Coronary artery (tissue), 2 donors: Measurements from ENCODE around the gene CENPN.

Source experiments
- DNase-seq: peaks from one replicate; pipeline ENCODE4 v3.0.0-alpha.2; 2017; ENCODE audit warnings: low spot score
- H3K27ac ChIP-seq, 2 donors: fragments of 200-600 bp; sonication (generic); one replicate each; pipeline ENCODE4 v1.5.1; 2016 to 2019
- H3K4me3 ChIP-seq: fragments of 200-600 bp; sonication (generic); 2 replicates; pipeline ENCODE4 v1.5.1; 2016; ENCODE audit warnings: mild to moderate bottlenecking, moderate library complexity
- TF ChIP-seq, protein P1 (sequence below): fragments of 200-600 bp; sonication (generic); IDR thresholded peaks from one replicate; pipeline ENCODE4 v1.5.1; 2019; ENCODE audit warnings: antibody characterized with exemption

CENPN gene

DNA sequence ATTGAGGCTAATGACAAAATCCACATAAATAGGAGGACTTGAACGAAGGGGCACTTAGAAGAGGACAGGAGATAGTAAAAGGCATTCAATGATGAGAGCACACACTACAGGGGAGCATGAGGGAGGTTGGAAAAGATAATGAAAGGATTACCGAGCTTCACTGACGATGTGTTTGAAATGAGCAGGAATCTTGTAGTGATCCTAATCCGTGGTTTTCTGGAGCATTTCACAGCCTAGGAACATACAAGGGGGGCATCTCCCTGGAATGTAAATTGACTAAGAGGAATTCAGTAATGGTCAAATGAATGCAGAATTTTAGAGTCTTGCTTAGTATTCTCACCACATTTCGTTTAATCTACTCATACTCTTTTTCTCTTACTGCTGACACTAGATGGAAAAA, 33.8 kb downstream of the CENPN start:
- Histone ChIP-seq H3K4me3 (no peak overlapping the region), H3K27ac (no peak overlapping the region)
- no peak for DNase-seq
- TF ChIP-seq, protein P1, sequence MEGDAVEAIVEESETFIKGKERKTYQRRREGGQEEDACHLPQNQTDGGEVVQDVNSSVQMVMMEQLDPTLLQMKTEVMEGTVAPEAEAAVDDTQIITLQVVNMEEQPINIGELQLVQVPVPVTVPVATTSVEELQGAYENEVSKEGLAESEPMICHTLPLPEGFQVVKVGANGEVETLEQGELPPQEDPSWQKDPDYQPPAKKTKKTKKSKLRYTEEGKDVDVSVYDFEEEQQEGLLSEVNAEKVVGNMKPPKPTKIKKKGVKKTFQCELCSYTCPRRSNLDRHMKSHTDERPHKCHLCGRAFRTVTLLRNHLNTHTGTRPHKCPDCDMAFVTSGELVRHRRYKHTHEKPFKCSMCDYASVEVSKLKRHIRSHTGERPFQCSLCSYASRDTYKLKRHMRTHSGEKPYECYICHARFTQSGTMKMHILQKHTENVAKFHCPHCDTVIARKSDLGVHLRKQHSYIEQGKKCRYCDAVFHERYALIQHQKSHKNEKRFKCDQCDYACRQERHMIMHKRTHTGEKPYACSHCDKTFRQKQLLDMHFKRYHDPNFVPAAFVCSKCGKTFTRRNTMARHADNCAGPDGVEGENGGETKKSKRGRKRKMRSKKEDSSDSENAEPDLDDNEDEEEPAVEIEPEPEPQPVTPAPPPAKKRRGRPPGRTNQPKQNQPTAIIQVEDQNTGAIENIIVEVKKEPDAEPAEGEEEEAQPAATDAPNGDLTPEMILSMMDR = no peak

DNA sequence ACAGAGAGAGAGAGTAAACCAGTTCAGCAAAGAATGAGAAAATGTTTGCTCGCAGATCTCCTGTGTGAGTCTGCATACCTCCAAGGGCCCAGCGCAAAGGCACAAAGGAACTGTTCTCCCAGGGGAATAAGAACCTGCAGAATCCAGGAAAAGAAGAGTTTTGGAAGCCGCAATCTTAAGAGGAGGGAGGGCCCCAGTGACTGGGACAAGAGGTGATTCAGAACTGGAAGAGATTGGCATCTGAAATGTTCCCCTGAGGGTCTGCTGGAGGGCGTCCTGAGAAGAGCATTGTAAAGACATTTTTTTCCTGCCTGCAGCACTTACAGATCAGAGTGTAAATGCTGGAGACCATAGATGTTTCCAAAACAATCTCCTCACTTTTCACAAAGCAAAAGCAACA, 34.7 kb downstream of the CENPN start:
- Histone ChIP-seq H3K27ac (no peak overlapping the region), H3K4me3 (no peak overlapping the region)
- DNase-seq = no peak
- TF ChIP-seq, protein P1 = no peak

DNA sequence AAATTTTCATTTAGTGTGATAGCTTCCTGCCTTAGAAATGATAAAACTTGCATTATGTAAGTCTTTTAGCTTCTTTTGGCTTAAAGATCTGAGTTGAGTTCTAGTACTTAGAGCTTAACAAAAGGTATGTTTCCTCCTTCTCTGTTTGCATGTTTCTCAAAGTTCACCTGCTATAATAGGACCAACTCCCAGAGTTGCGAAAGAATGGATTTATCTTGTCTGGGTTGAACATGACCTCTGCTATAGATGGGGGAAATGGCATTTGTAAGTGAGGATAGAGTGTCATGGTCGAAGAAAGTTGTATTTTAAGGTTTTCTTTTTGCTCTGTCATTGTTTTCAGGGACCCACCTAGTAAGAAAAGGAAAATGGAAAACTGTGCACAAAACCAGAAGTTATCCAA, 35.8 kb downstream of the CENPN start:
- no peak for DNase-seq
- TF ChIP-seq, protein P1 = no peak
- H3K27ac ChIP-seq = no peak overlapping the region
- H3K4me3 ChIP-seq = no peak overlapping the region

DNA sequence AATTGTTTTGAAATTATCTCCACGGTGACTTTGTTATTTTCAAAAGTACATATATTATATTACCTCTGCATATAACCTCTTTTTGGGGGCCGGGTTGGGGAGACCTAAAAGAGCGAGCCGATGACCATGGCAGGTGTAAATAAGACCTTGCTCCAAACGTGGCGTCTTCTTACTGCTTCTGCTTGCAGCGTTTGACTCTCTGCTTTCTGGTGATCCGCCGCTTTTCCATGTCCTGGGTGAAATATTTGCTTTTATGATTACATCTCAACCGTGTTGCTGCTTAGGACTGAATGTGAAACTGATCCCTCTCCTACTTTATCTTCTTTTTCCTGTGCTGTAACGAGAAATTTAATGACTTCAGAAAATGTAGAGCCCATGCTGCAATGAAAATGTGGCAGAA, 46.7 kb downstream of the CENPN start:
- TF ChIP-seq, protein P1 = no peak
- no peak overlapping the region for H3K27ac ChIP-seq
- no peak overlapping the region for H3K4me3 ChIP-seq
- no peak for DNase-seq

DNA sequence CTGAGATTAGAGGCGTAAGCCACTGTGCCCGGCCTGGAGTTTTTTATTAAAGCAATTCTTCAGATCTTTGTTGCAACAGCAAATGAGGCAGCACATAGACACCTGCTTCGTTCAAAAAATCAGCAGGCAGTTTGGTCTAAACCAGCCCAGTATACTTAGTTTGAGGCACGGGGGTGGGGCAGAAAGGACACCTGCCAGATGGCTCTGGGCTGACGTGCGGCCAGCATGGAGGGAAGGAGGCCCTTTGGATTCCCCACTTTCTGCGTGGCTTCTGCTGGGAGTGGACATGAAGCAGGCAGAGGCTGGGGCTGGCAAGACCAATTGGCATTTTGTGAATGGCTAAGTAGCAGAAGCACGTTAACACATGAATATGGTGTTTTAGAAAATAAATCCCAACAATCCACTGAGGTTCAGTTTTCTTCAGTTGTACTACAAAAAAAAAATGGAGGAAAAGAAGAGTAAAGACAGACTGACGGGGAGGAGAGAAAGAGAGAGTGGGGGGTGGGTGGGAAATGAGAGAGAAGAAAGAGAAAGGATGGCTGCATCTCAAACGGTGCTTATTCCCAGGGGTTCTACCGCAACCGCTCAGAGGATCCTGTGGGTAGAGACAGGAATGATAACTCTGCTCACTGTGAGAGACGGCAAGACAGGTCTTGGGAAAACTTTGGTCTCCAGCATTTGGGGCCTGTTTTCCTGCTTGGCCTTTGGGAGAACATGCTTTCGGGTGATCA, 53.7 kb downstream of the CENPN start:
- Histone ChIP-seq H3K27ac (no peak overlapping the region), H3K4me3 (no peak overlapping the region)
- TF ChIP-seq, protein P1 = no peak
- DNase-seq = no peak

DNA sequence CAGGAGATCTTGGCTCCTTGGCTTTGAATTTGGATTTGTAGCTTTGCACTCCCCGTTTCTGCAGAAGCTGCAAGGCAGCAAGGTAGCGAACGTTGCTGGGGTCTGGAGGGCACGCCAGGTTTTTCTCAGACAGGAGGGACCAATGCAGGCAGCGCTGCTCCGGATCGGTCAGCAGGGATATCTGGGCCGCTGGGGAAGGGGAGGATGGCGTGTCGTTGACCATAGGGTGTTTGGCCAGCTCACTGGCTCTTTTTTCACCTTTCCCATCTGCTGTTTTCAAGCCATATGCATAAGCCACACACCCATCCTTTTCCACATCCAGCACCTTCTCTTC, 54.3 kb downstream of the CENPN start:
- DNase-seq = no peak
- Histone ChIP-seq H3K27ac (no peak overlapping the region), H3K4me3 (no peak overlapping the region)
- TF ChIP-seq, protein P1 = no peak

DNA sequence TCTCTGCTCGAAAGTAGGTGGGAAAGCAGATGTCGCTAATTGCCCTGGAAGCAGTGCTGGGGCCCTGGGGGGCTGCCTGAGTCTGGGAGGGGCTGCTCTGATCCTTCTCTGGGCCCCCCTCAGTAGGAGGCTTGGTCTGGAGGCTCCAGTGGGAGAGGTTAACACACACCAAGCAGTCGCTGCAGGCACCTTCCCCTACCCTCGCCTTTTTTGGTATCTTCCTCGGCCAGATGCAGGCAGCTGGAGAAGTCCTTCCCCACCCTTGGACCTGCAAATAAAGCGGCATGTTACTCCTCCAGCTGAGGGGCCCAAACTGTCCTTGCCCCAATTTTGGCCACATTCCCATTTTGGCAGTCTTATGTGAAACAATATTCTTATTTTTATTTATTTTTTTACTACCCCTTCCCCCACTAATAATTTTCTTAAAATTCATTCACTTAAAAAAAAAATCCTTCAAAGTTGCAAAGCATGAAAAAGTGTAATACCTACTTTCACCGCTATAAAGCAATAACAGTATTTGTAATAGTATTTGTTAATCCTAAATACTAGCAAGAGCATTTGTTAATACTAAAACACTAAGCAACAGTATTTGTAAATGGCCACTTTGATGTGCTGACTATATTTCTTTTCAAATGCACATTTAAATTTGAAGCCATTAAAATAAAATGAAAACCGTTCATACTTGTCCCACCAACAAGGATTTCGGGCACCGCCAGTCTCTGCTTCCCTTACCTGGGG, 55.0 kb downstream of the CENPN start:
- H3K27ac ChIP-seq = no peak overlapping the region
- no peak overlapping the region for H3K4me3 ChIP-seq
- TF ChIP-seq, protein P1 = no peak
- no peak for DNase-seq
